K562 (cell line): ENCODE measurements around the gene TEX14. TPM values are rescaled to one million over a fixed set of nuclear protein-coding genes. Genes with fewer than 3 reads are reported as not detected.

ENCODE experiments used
- BCOR ChIP-seq: fragments of 450-650 bp; IDR thresholded peaks from 2 replicates; pipeline ENCODE4 v1.6.1; 2016
- BDP1 ChIP-seq: IDR thresholded peaks from 3 replicates; pipeline ENCODE4 v1.6.1; 2011; ENCODE audit not compliant: insufficient read length, insufficient read depth
- EHMT2 ChIP-seq: fragments of 450-650 bp; IDR thresholded peaks from 2 replicates; pipeline ENCODE4 v1.6.1; 2018; ENCODE audit warnings: antibody characterized with exemption
- GTF2A2 ChIP-seq: IDR thresholded peaks from 2 replicates; pipeline ENCODE4 v1.6.1; 2016; ENCODE audit warnings: mild to moderate bottlenecking, missing genetic modification characterization, missing compliant biosample characterization
- NFRKB ChIP-seq: fragments of 450-650 bp; IDR thresholded peaks from 2 replicates; pipeline ENCODE4 v1.6.1; 2016; ENCODE audit warnings: low read depth
- NR3C1 ChIP-seq: sonication (generic); formaldehyde crosslinking; IDR thresholded peaks from 2 replicates; pipeline ENCODE4 v1.8.1; 2022; ENCODE audit warnings: missing genetic modification reagents
- POLR2B ChIP-seq: fragments of 450-650 bp; IDR thresholded peaks from 2 replicates; pipeline ENCODE4 v1.6.1; 2018; ENCODE audit warnings: low read depth; ENCODE audit not compliant: partially characterized antibody
- RAD21 ChIP-seq, 2 experiments: fragments of 250-450 bp in 1 of 2; fragments of 450-650 bp in 1 of 2; sonication (Bioruptor Pico) in 1 of 2; formaldehyde crosslinking in 1 of 2; IDR thresholded peaks in 1 of 2; conservative IDR thresholded peaks in 1 of 2; 2 replicates each; pipeline versions ENCODE4 v1.4.0 to v1.8.0; 2020 to 2022; ENCODE audit warnings: mild to moderate bottlenecking in 2 of 2, moderate library complexity in 1 of 2
- RBM25 ChIP-seq: fragments of 200-400 bp; formaldehyde crosslinking; IDR thresholded peaks from 2 replicates; pipeline ENCODE4 v1.6.1; 2018; ENCODE audit warnings: low read length, low read depth, moderate library complexity; ENCODE audit not compliant: severe bottlenecking
- TAL1 ChIP-seq: fragments of 450-650 bp; IDR thresholded peaks from 2 replicates; pipeline ENCODE4 v1.6.1; 2016; ENCODE audit warnings: mild to moderate bottlenecking
- XRCC4 ChIP-seq: IDR thresholded peaks from one replicate; pipeline ENCODE4 v1.6.1; 2011; ENCODE audit not compliant: insufficient read depth, insufficient read length; ENCODE audit errors: extremely low read depth
- YY1 ChIP-seq, 3 experiments: IDR thresholded peaks; 2 replicates each; pipeline ENCODE4 v1.6.1; 2011; ENCODE audit warnings: low read length in 2 of 3, mild to moderate bottlenecking in 2 of 3, moderate library complexity in 2 of 3, borderline replicate concordance in 1 of 3, control low read depth in 1 of 3, low read depth in 1 of 3; ENCODE audit not compliant: insufficient read depth in 3 of 3, insufficient replicate concordance in 2 of 3, control insufficient read depth in 1 of 3, insufficient read length in 1 of 3; ENCODE audit errors: extremely low read depth in 1 of 3
- ZFP30 ChIP-seq: fragments of 250-450 bp; sonication (Bioruptor Pico); IDR thresholded peaks from 2 replicates; pipeline ENCODE4 v1.8.0; 2022; ENCODE audit warnings: moderate library complexity, mild to moderate bottlenecking, inconsistent platforms, borderline replicate concordance
- ZNF316 ChIP-seq: fragments of 450-650 bp; IDR thresholded peaks from 2 replicates; pipeline ENCODE4 v1.6.1; 2016
- ZNF408 ChIP-seq: fragments of 250-450 bp; sonication (Bioruptor Pico); IDR thresholded peaks from 2 replicates; pipeline ENCODE4 v1.4.0; 2020; ENCODE audit warnings: low read depth, mild to moderate bottlenecking, moderate library complexity
- polyA plus RNA-seq, 8 experiments: library from polyadenylated mRNA; depleted of rRNA in 4 of 8; stranded (reverse) in 5 of 8; unstranded in 3 of 8; fragments of >200 nt; fragmentation: Nextera tagmentation in 2 of 8; fragmentation: Illumina TruSeq in 1 of 8; extraction: Ambion mirVana in 2 of 8; extraction: Trizol in 1 of 8; gene quantifications; 2 replicates each; pipeline versions ENCODE4 v1.2.1 to v1.2.3, GENCODE V29; 2011 to 2014; ENCODE audit warnings: inconsistent platforms in 1 of 8, missing spikeins in 1 of 8
- total RNA-seq, 7 experiments: library from RNA; depleted of rRNA in 6 of 7; stranded (reverse); fragments of >200 nt in 6 of 7; fragmentation: Illumina TruSeq in 2 of 7; extraction: Trizol in 2 of 7; gene quantifications; 2 replicates each; pipeline versions ENCODE4 v1.2.1 to v1.2.3, GENCODE V29; 2011 to 2021; ENCODE audit warnings: low replicate concordance in 1 of 7
- TF ChIP-seq, protein P1 (sequence below), 2 experiments: fragments of 450-650 bp; IDR thresholded peaks; 2 replicates each; pipeline ENCODE4 v1.6.1; 2018; ENCODE audit warnings: mild to moderate bottlenecking in 2 of 2, low read depth in 1 of 2; ENCODE audit not compliant: partially characterized antibody in 2 of 2
- TF ChIP-seq, protein P2 (sequence below): fragments of 450-650 bp; IDR thresholded peaks from 2 replicates; pipeline ENCODE4 v1.6.1; 2018; ENCODE audit not compliant: partially characterized antibody
- TF ChIP-seq, protein P3 (sequence below), 2 experiments: fragments of 450-650 bp in 1 of 2; sonication (generic) in 1 of 2; formaldehyde crosslinking in 1 of 2; IDR thresholded peaks in 1 of 2; conservative IDR thresholded peaks in 1 of 2; 2 replicates each; pipeline versions ENCODE4 v1.6.1 to v1.8.1; 2016 to 2023; ENCODE audit warnings: mild to moderate bottlenecking in 2 of 2, moderate library complexity in 2 of 2, inconsistent platforms in 1 of 2, missing genetic modification reagents in 1 of 2

TEX14 gene
- total and polyA plus RNA-seq, 9 of the 15 experiments (the other 6 are each of a cell fraction or from before 2014, with no cell fraction given) = 0.05 to 0.12 (median 0.09) TPM; not detected in 1

DNA sequence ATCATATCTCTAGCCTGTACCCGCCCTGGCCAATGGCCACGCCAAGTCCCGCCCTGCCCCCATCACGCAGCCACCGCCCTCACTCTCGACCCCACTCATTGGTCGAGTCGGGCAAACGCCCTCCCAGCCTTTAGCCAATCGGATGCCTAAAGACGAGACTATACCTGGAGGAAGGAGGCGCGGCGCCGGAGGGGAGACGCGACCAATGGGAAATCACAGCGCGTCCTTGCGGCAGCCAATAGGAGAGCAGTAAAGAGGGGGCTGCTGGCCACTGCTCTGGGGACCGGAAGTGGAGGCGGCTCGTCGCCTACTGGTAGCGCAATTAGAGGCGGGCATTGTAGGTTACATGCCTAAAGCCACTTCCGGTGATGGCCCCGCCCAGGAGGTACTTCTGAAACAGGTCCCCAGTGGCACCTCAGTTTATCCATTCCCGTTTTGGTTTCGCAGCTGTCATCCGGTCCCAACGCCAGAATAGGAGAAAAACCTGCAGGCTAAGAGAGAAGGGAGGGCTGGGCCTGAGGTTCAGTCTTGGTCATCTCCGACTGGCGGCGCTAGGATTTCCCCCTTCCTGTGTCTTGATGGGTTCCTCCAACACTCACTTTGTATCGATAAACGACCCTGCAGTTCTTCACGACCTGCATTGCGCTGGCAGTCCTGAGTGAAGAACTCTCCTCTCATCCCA, 173.8 kb downstream of the TEX14 start (continued):
- TF ChIP-seq TAL1 = 0 out of 2 replicates have a peak, but pooled peaks have one; percentile 3
- peak; percentile 7; the same call in 1 of the 2 replicates for TF ChIP-seq EHMT2
- TF ChIP-seq POLR2B = peak; percentile 78
- TF ChIP-seq, protein P1, sequence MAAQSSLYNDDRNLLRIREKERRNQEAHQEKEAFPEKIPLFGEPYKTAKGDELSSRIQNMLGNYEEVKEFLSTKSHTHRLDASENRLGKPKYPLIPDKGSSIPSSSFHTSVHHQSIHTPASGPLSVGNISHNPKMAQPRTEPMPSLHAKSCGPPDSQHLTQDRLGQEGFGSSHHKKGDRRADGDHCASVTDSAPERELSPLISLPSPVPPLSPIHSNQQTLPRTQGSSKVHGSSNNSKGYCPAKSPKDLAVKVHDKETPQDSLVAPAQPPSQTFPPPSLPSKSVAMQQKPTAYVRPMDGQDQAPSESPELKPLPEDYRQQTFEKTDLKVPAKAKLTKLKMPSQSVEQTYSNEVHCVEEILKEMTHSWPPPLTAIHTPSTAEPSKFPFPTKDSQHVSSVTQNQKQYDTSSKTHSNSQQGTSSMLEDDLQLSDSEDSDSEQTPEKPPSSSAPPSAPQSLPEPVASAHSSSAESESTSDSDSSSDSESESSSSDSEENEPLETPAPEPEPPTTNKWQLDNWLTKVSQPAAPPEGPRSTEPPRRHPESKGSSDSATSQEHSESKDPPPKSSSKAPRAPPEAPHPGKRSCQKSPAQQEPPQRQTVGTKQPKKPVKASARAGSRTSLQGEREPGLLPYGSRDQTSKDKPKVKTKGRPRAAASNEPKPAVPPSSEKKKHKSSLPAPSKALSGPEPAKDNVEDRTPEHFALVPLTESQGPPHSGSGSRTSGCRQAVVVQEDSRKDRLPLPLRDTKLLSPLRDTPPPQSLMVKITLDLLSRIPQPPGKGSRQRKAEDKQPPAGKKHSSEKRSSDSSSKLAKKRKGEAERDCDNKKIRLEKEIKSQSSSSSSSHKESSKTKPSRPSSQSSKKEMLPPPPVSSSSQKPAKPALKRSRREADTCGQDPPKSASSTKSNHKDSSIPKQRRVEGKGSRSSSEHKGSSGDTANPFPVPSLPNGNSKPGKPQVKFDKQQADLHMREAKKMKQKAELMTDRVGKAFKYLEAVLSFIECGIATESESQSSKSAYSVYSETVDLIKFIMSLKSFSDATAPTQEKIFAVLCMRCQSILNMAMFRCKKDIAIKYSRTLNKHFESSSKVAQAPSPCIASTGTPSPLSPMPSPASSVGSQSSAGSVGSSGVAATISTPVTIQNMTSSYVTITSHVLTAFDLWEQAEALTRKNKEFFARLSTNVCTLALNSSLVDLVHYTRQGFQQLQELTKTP (IDR thresholded peaks at IDR 0.05; ENCODE audit: low read depth in 1 of 2, partially characterized antibody in 2 of 2) = peak in 1 of 2 experiments; percentile 82
- TF ChIP-seq ZNF316 = no peak
- TF ChIP-seq, protein P2, sequence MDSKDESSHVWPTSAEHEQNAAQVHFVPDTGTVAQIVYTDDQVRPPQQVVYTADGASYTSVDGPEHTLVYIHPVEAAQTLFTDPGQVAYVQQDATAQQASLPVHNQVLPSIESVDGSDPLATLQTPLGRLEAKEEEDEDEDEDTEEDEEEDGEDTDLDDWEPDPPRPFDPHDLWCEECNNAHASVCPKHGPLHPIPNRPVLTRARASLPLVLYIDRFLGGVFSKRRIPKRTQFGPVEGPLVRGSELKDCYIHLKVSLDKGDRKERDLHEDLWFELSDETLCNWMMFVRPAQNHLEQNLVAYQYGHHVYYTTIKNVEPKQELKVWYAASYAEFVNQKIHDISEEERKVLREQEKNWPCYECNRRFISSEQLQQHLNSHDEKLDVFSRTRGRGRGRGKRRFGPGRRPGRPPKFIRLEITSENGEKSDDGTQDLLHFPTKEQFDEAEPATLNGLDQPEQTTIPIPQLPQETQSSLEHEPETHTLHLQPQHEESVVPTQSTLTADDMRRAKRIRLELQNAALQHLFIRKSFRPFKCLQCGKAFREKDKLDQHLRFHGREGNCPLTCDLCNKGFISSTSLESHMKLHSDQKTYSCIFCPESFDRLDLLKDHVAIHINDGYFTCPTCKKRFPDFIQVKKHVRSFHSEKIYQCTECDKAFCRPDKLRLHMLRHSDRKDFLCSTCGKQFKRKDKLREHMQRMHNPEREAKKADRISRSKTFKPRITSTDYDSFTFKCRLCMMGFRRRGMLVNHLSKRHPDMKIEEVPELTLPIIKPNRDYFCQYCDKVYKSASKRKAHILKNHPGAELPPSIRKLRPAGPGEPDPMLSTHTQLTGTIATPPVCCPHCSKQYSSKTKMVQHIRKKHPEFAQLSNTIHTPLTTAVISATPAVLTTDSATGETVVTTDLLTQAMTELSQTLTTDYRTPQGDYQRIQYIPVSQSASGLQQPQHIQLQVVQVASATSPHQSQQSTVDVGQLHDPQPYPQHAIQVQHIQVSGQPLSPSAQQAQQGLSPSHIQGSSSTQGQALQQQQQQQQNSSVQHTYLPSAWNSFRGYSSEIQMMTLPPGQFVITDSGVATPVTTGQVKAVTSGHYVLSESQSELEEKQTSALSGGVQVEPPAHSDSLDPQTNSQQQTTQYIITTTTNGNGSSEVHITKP = peak; percentile 95
- no peak for TF ChIP-seq NR3C1 (CRISPR knock-in tag)
- TF ChIP-seq GTF2A2 (tag) = 0 out of 2 replicates have a peak, but pooled peaks have one; percentile 22
- no peak for TF ChIP-seq ZNF408 (CRISPR knock-in tag)
- 0 out of 2 replicates have a peak, but pooled peaks have one; percentile 41 for TF ChIP-seq BCOR
- TF ChIP-seq BDP1 = no peak
- TF ChIP-seq XRCC4 = no peak
- TF ChIP-seq RBM25 = peak; percentile 98
- TF ChIP-seq NFRKB = peak; percentile 58; the same call in 1 of the 2 replicates
- peak in 1 of 3 experiments; percentile 49 for TF ChIP-seq YY1 (IDR thresholded peaks at IDR 0.05; ENCODE audit: borderline replicate concordance in 1 of 3, control insufficient read depth in 1 of 3, extremely low read depth in 1 of 3, insufficient read depth in 3 of 3, insufficient read length in 1 of 3, insufficient replicate concordance in 2 of 3, low read depth in 1 of 3, low read length in 2 of 3)
- no peak for TF ChIP-seq ZFP30 (CRISPR knock-in tag)
- TF ChIP-seq, protein P3, sequence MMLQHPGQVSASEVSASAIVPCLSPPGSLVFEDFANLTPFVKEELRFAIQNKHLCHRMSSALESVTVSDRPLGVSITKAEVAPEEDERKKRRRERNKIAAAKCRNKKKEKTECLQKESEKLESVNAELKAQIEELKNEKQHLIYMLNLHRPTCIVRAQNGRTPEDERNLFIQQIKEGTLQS (IDR thresholded peaks at IDR 0.05) = no peak
- TF ChIP-seq, protein P3 (CRISPR knock-in tag; conservative IDR thresholded peaks at IDR 0.05) = peak; percentile 48; the same call in 1 of the 2 replicates
- no peak for TF ChIP-seq RAD21 (CRISPR knock-in tag; conservative IDR thresholded peaks at IDR 0.05 in 1 of 2, IDR thresholded peaks at IDR 0.05 in 1 of 2)
